IPS-15b (cell line): Measurements from ENCODE around the gene SCP2.

Experiments
- H3K27me3 ChIP-seq: one replicate; pipeline ENCODE4 v1.6.1; 2013; ENCODE audit warnings: low read length; ENCODE audit not compliant: control insufficient read depth, insufficient read depth
- H3K36me3 ChIP-seq: one replicate; pipeline ENCODE4 v1.6.1; 2013; ENCODE audit warnings: low read length; ENCODE audit not compliant: control insufficient read depth, insufficient read depth
- H3K4me1 ChIP-seq: one replicate; pipeline ENCODE4 v1.6.1; 2013; ENCODE audit warnings: mild to moderate bottlenecking, low read length; ENCODE audit not compliant: control insufficient read depth, insufficient read depth
- H3K4me3 ChIP-seq: one replicate; pipeline ENCODE4 v1.5.1; 2013; ENCODE audit warnings: low read depth, low read length
- H3K9ac ChIP-seq: one replicate; pipeline ENCODE4 v1.6.1; 2013; ENCODE audit warnings: low read depth, mild to moderate bottlenecking, low read length
- H3K9me3 ChIP-seq: one replicate; pipeline ENCODE4 v1.6.1; 2013; ENCODE audit warnings: mild to moderate bottlenecking, low read length; ENCODE audit not compliant: control insufficient read depth, insufficient read depth

Gene SCP2

GRCh38 chr1:53048960-53049573, 122.0 kb downstream of the SCP2 start:
- Histone ChIP-seq H3K9ac (no peak overlapping the region), H3K4me1 (peaks cover 10% of the 10 kb centered on the region), H3K9me3 (no peaks in the 10 kb centered on the region), H3K36me3 (no peaks in the 10 kb centered on the region), H3K4me3 (no peak overlapping the region), H3K27me3 (no peaks in the 10 kb centered on the region)

- H3K9ac ChIP-seq: no peak overlapping the region
Measured at GRCh38 chr1:53049574-53049967, 122.5 kb downstream of the SCP2 start.

GRCh38 chr1:53050310-53050709, 123.2 kb downstream of the SCP2 start:
- no peaks in the 10 kb centered on the region for H3K36me3 ChIP-seq
- no peak overlapping the region for H3K9ac ChIP-seq
- H3K4me3 ChIP-seq: no peak overlapping the region
- peaks cover 10% of the 10 kb centered on the region for H3K4me1 ChIP-seq
- no peaks in the 10 kb centered on the region for H3K27me3 ChIP-seq
- no peaks in the 10 kb centered on the region for H3K9me3 ChIP-seq

More at GRCh38 chr1:53049574-53049967, 122.5 kb downstream of the SCP2 start:
- H3K4me3 ChIP-seq: no peak overlapping the region
- peaks cover 10% of the 10 kb centered on the region for H3K4me1 ChIP-seq
- no peaks in the 10 kb centered on the region for H3K36me3 ChIP-seq
- H3K9me3 ChIP-seq: no peaks in the 10 kb centered on the region
- H3K27me3 ChIP-seq: no peaks in the 10 kb centered on the region

- Histone ChIP-seq H3K4me1 (peaks cover 10% of the 10 kb centered on the region), H3K9me3 (no peaks in the 10 kb centered on the region), H3K27me3 (no peaks in the 10 kb centered on the region), H3K9ac (no peak overlapping the region), H3K36me3 (no peaks in the 10 kb centered on the region), H3K4me3 (no peak overlapping the region)
Measured at GRCh38 chr1:53051676-53052075, 124.6 kb downstream of the SCP2 start.

GRCh38 chr1:53057127-53057526, 130.1 kb downstream of the SCP2 start:
- Histone ChIP-seq H3K9me3 (no peaks in the 10 kb centered on the region), H3K36me3 (no peaks in the 10 kb centered on the region), H3K9ac (no peak overlapping the region), H3K4me1 (no peaks in the 10 kb centered on the region), H3K27me3 (peaks cover 31% of the 10 kb centered on the region), H3K4me3 (no peak overlapping the region)

- no peaks in the 10 kb centered on the region for H3K36me3 ChIP-seq
- H3K9me3 ChIP-seq: no peaks in the 10 kb centered on the region
- no peaks in the 10 kb centered on the region for H3K4me1 ChIP-seq
- no peak overlapping the region for H3K9ac ChIP-seq
- H3K4me3 ChIP-seq: no peak overlapping the region
- H3K27me3 ChIP-seq: peaks cover 55% of the 10 kb centered on the region
Measured at GRCh38 chr1:53060579-53060978, 133.5 kb downstream of the SCP2 start.

- Histone ChIP-seq H3K4me3 (peak overlapping the region; percentile 51), H3K9ac (no peak overlapping the region), H3K36me3 (no peaks in the 10 kb centered on the region), H3K4me1 (no peaks in the 10 kb centered on the region), H3K27me3 (peaks cover 55% of the 10 kb centered on the region), H3K9me3 (no peaks in the 10 kb centered on the region)
Measured at GRCh38 chr1:53061123-53061858, 134.2 kb downstream of the SCP2 start.

- no peak within 1 kb of the TSS for H3K9ac ChIP-seq
- H3K9me3 ChIP-seq: no peaks in the 10 kb centered on the region
- no peaks in the 10 kb centered on the region for H3K4me1 ChIP-seq
- peak within 1 kb of the TSS; percentile 67 for H3K4me3 ChIP-seq
- peaks cover 55% of the 10 kb centered on the region for H3K27me3 ChIP-seq
- H3K36me3 ChIP-seq: no peaks in the 10 kb centered on the region
Measured at GRCh38 chr1:53061859-53062707, 135.0 kb downstream of the SCP2 start, which contains the start of gene PODN. TSS of gene PODN (plus strand) at chr1:53062213. CDS start at chr1:53069856, 7,643 bp downstream.

- H3K27me3 ChIP-seq: peaks cover 55% of the 10 kb centered on the region
- H3K9ac ChIP-seq: no peak overlapping the region
- H3K9me3 ChIP-seq: no peaks in the 10 kb centered on the region
- H3K4me1 ChIP-seq: no peaks in the 10 kb centered on the region
- H3K4me3 ChIP-seq: peak overlapping the region; percentile 67
- no peaks in the 10 kb centered on the region for H3K36me3 ChIP-seq
Measured at GRCh38 chr1:53062708-53063591, 135.9 kb downstream of the SCP2 start.

GRCh38 chr1:53063744-53064515, 136.9 kb downstream of the SCP2 start:
- no peak overlapping the region for H3K9ac ChIP-seq
- H3K4me3 ChIP-seq: no peak overlapping the region
- no peaks in the 10 kb centered on the region for H3K4me1 ChIP-seq
- peaks cover 52% of the 10 kb centered on the region for H3K27me3 ChIP-seq
- H3K9me3 ChIP-seq: no peaks in the 10 kb centered on the region
- no peaks in the 10 kb centered on the region for H3K36me3 ChIP-seq
